H1 (cell line): Measurements from ENCODE around the gene GRK5. TPM values are rescaled to one million over a fixed set of nuclear protein-coding genes. Genes with fewer than 3 reads are reported as not detected.

Experiments used
- NRF1 ChIP-seq: IDR thresholded peaks from 2 replicates; pipeline ENCODE4 v1.6.1; 2011; ENCODE audit warnings: mild to moderate bottlenecking, low read depth, low read length, improper control_type of control experiment
- POLR2AphosphoS5 ChIP-seq: IDR thresholded peaks from 2 replicates; pipeline ENCODE4 v1.6.1; 2011; ENCODE audit warnings: low read depth, low read length
- RNF2 ChIP-seq: fragments of 200-900, 300-1000 bp; sonication (generic); IDR thresholded peaks from 2 replicates; pipeline ENCODE4 v1.7.1; 2016; ENCODE audit warnings: borderline replicate concordance, low read depth, mild to moderate bottlenecking, antibody characterized with exemption, low read length; ENCODE audit not compliant: poor library complexity, severe bottlenecking; ENCODE audit errors: missing control alignments
- SUZ12 ChIP-seq: fragments of 200-600 bp; sonication (generic); IDR thresholded peaks from 2 replicates; pipeline ENCODE4 v1.6.1; 2012; ENCODE audit warnings: mild to moderate bottlenecking, inconsistent platforms, low read length, moderate library complexity, mixed read lengths
- USF2 ChIP-seq: IDR thresholded peaks from 2 replicates; pipeline ENCODE4 v1.6.1; 2011; ENCODE audit warnings: low read length, improper control_type of control experiment
- YY1 ChIP-seq: IDR thresholded peaks from 2 replicates; pipeline ENCODE4 v1.6.1; 2011; ENCODE audit warnings: low read depth, mild to moderate bottlenecking, low read length
- polyA plus RNA-seq, 7 experiments: library from polyadenylated mRNA; depleted of rRNA in 3 of 7; stranded (reverse) in 5 of 7; unstranded in 2 of 7; fragments of >200 nt in 5 of 7; fragments of 200-250 nt in 2 of 7; gene quantifications; 1 replicate in 5 of 7; 2 replicates in 1 of 7; 4 replicates in 1 of 7; pipeline versions ENCODE4 v1.2.1 to v1.2.3, GENCODE V29; 2011 to 2013; ENCODE audit warnings: missing spikeins in 2 of 7, mixed read lengths in 2 of 7
- total RNA-seq: library from RNA; stranded (reverse); fragmentation: NEBNext Ultra II Directional; extraction: Animal tissue kit (Norgen Biotek cat#: 25700); gene quantifications from 2 replicates; pipeline ENCODE4 v1.2.1, GENCODE V29; 2021

GRK5 gene
- total and polyA plus RNA-seq, 2 of the 8 experiments (the other 6 are each of a cell fraction or from before 2014, with no cell fraction given) = 0.54 to 2.5 TPM

- TF ChIP-seq POLR2AphosphoS5 = no peak
- no peak for TF ChIP-seq NRF1
- no peak for TF ChIP-seq YY1
- no peak for TF ChIP-seq SUZ12
- TF ChIP-seq RNF2 = no peak
- no peak for TF ChIP-seq USF2
Observed at GRCh38 chr10:119191881-119192280, 15.5 kb upstream of the GRK5 start (continued).
